HepG2 (cell line): ENCODE results near the gene C1orf21. TPM values are rescaled to one million over a fixed set of nuclear protein-coding genes. Genes with fewer than 3 reads are reported as not detected.

ENCODE experiments used
- RXRB ChIP-seq: IDR thresholded peaks from 2 replicates; pipeline ENCODE4 v1.6.1; 2016; ENCODE audit warnings: borderline replicate concordance, missing genetic modification reagents, missing compliant biosample characterization
- SRSF4 ChIP-seq: fragments of 200-400 bp; formaldehyde crosslinking; IDR thresholded peaks from one replicate; pipeline ENCODE4 v1.6.1; 2018; ENCODE audit warnings: mild to moderate bottlenecking, low read depth, low read length, moderate library complexity; ENCODE audit not compliant: poor library complexity, severe bottlenecking
- ZNF160 ChIP-seq: sonication (generic); formaldehyde crosslinking; IDR thresholded peaks from 2 replicates; pipeline ENCODE4 v1.8.0; 2022; ENCODE audit warnings: mild to moderate bottlenecking, inconsistent platforms, missing genetic modification reagents
- ZNF567 ChIP-seq: sonication (generic); formaldehyde crosslinking; IDR thresholded peaks from 2 replicates; pipeline ENCODE4 v1.8.1; 2023; ENCODE audit warnings: mild to moderate bottlenecking, missing genetic modification reagents, borderline replicate concordance
- polyA plus RNA-seq, 8 experiments: library from polyadenylated mRNA; depleted of rRNA in 3 of 8; stranded (reverse) in 7 of 8; unstranded in 1 of 8; fragments of >200 nt; fragmentation: Illumina TruSeq in 4 of 8; extraction: Trizol in 4 of 8; gene quantifications; 2 replicates each; pipeline versions ENCODE4 v1.2.1 to v1.2.3, GENCODE V29; 2011 to 2016; ENCODE audit warnings: low read depth in 4 of 8, missing spikeins in 1 of 8, mixed read lengths in 1 of 8; ENCODE audit not compliant: insufficient read depth in 1 of 8
- total RNA-seq, 5 experiments: library from RNA; depleted of rRNA; stranded (reverse); fragments of >200 nt; fragmentation: Illumina TruSeq; extraction: Trizol; gene quantifications; 2 replicates each; pipeline ENCODE4 v1.2.3, GENCODE V29; 2016; ENCODE audit warnings: low read depth in 1 of 5
- TF ChIP-seq, protein P1 (sequence below): sonication (generic); formaldehyde crosslinking; IDR thresholded peaks from 2 replicates; pipeline ENCODE4 v1.4.0; 2020; ENCODE audit warnings: missing genetic modification reagents
- TF ChIP-seq, protein P2 (sequence below): sonication (generic); formaldehyde crosslinking; IDR thresholded peaks from 2 replicates; pipeline ENCODE4 v1.4.0; 2020; ENCODE audit warnings: missing genetic modification reagents, mild to moderate bottlenecking, borderline replicate concordance
- TF ChIP-seq, protein P3 (sequence below): sonication (generic); formaldehyde crosslinking; IDR thresholded peaks from 2 replicates; pipeline ENCODE4 v1.4.0; 2020; ENCODE audit warnings: mild to moderate bottlenecking, missing genetic modification reagents

Gene C1orf21
- total and polyA plus RNA-seq, 2 of the 13 experiments (the other 11 are each of a cell fraction or from before 2014, with no cell fraction given): not detected

DNA sequence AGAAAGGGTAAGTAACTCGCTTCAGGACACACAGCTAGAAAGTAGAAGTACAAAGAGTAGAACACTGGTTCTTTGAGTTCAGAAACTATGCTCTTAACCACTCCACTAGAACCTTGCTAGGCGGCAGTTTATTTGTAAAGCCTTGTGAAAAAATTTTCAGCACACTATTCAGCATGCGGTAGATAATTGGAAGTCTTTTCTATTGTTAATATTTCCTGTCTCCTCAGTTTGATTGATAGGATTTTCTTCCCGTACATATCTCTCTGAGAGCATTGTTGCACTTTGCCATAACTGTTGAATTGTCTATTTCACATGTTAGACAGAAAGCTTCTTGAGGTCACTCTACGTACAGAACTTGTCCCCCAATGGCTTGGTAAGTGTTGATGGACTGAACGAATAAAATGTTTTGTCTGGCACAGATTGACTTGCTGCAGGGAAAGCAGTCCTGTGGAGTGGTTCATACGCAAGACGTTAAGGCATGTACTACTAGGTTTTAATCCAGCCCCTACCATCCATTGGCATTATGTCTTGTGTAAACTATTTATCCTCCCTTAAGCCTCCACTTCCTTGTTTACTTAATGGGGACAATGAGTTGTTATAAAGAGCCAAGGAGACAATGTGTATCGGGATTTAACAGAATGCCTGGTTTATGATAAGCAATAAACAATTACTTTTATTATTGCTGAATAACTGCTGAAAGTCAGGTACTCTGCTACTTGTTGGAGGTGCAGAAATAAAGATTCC is 35.8 kb downstream of the C1orf21 start (continued):
- TF ChIP-seq, protein P1, sequence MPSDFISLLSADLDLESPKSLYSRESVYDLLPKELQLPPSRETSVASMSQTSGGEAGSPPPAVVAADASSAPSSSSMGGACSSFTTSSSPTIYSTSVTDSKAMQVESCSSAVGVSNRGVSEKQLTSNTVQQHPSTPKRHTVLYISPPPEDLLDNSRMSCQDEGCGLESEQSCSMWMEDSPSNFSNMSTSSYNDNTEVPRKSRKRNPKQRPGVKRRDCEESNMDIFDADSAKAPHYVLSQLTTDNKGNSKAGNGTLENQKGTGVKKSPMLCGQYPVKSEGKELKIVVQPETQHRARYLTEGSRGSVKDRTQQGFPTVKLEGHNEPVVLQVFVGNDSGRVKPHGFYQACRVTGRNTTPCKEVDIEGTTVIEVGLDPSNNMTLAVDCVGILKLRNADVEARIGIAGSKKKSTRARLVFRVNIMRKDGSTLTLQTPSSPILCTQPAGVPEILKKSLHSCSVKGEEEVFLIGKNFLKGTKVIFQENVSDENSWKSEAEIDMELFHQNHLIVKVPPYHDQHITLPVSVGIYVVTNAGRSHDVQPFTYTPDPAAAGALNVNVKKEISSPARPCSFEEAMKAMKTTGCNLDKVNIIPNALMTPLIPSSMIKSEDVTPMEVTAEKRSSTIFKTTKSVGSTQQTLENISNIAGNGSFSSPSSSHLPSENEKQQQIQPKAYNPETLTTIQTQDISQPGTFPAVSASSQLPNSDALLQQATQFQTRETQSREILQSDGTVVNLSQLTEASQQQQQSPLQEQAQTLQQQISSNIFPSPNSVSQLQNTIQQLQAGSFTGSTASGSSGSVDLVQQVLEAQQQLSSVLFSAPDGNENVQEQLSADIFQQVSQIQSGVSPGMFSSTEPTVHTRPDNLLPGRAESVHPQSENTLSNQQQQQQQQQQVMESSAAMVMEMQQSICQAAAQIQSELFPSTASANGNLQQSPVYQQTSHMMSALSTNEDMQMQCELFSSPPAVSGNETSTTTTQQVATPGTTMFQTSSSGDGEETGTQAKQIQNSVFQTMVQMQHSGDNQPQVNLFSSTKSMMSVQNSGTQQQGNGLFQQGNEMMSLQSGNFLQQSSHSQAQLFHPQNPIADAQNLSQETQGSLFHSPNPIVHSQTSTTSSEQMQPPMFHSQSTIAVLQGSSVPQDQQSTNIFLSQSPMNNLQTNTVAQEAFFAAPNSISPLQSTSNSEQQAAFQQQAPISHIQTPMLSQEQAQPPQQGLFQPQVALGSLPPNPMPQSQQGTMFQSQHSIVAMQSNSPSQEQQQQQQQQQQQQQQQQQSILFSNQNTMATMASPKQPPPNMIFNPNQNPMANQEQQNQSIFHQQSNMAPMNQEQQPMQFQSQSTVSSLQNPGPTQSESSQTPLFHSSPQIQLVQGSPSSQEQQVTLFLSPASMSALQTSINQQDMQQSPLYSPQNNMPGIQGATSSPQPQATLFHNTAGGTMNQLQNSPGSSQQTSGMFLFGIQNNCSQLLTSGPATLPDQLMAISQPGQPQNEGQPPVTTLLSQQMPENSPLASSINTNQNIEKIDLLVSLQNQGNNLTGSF (CRISPR knock-in tag): no peak
- TF ChIP-seq, protein P2, sequence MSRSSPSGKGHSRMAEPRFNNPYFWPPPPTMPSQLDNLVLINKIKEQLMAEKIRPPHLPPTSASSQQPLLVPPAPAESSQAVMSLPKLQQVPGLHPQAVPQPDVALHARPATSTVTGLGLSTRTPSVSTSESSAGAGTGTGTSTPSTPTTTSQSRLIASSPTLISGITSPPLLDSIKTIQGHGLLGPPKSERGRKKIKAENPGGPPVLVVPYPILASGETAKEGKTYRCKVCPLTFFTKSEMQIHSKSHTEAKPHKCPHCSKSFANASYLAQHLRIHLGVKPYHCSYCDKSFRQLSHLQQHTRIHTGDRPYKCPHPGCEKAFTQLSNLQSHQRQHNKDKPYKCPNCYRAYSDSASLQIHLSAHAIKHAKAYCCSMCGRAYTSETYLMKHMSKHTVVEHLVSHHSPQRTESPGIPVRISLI (CRISPR knock-in tag): no peak
- TF ChIP-seq SRSF4: no peak
- TF ChIP-seq ZNF160 (CRISPR knock-in tag): no peak
- TF ChIP-seq ZNF567 (CRISPR knock-in tag): no peak
- TF ChIP-seq, protein P3, sequence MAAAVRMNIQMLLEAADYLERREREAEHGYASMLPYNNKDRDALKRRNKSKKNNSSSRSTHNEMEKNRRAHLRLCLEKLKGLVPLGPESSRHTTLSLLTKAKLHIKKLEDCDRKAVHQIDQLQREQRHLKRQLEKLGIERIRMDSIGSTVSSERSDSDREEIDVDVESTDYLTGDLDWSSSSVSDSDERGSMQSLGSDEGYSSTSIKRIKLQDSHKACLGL (CRISPR knock-in tag): no peak
- no peak for TF ChIP-seq RXRB
